HUES6 (cell line): ENCODE measurements around the gene DOCK10.

Experiments used
- H3K27ac ChIP-seq: 2 replicates; pipeline ENCODE4 v1.7.0; 2013; ENCODE audit warnings: low read depth, mild to moderate bottlenecking, low read length, inconsistent platforms
- H3K27me3 ChIP-seq: 2 replicates; pipeline ENCODE4 v1.6.1; 2013; ENCODE audit warnings: low read length; ENCODE audit not compliant: control insufficient read depth, insufficient read depth
- H3K36me3 ChIP-seq: 2 replicates; pipeline ENCODE4 v1.6.1; 2013; ENCODE audit warnings: low read length; ENCODE audit not compliant: control insufficient read depth, insufficient read depth
- H3K4me1 ChIP-seq: 2 replicates; pipeline ENCODE4 v1.6.1; 2013; ENCODE audit warnings: low read length; ENCODE audit not compliant: control insufficient read depth, insufficient read depth
- H3K4me3 ChIP-seq: 2 replicates; pipeline ENCODE4 v1.5.1; 2013; ENCODE audit warnings: low read depth, low read length
- H3K9ac ChIP-seq: one replicate; pipeline ENCODE4 v1.6.1; 2013; ENCODE audit warnings: mild to moderate bottlenecking, low read length
- H3K9me3 ChIP-seq: 2 replicates; pipeline ENCODE4 v1.6.1; 2013; ENCODE audit warnings: low read depth, low read length; ENCODE audit not compliant: control insufficient read depth, insufficient read depth

Gene DOCK10

DNA sequence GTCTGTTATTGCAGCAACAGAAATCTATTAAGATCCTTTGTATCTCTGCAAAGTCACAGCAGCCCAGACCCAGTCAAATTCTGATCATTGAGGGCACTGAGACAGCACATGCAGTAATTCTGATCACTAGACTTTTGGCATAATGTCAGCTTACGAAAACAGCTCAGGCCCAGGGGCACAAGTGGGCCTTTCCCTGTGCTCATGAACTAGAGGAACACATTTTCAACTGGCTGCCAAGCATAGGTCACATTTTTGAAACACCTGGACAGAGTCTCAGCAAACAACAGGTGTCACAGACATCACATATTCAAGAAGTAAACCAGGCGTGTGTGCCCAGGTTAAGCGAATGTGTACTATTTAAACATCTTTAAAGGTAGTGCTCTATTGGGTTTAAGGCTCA, 13.7 kb downstream of the DOCK10 start:
- Histone ChIP-seq H3K36me3 (no peaks in the 10 kb centered on the region), H3K27me3 (no peaks in the 10 kb centered on the region), H3K4me3 (no peak overlapping the region), H3K9me3 (no peaks in the 10 kb centered on the region), H3K4me1 (no peaks in the 10 kb centered on the region), H3K27ac (no peak overlapping the region), H3K9ac (no peak overlapping the region)

DNA sequence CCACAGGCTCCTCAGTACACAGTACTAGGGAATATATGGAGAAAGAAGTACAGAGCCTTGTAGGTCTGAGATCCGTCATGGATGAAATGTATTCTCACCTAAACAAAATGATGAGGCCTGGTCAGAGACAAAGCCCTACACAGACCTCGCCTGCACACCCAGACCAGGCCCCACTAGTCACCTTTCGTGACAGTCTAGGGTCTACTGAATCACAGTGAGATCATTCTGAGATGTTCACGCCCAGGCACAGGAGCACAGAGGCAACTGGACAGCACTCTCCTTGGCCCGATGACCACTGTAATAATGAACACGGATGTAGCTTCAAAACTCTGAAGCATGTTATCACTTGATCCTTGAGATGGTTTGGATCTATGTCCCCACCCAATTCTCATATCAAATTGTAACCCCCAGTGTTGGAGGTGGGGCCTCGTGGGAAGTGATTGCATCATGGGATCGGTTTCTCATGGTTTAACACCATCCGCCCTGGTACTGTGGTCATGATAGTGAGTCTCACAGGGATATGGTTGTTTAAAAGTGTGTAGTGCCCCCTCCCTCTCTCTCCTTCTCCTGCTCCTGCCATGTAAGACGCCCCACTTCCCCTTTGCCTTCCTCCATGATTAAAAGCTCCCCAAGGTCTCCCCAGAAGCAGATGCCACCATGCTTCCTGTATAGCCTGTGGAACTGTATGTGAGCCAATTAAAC, 15.1 kb downstream of the DOCK10 start:
- Histone ChIP-seq H3K36me3 (no peaks in the 10 kb centered on the region), H3K27me3 (no peaks in the 10 kb centered on the region), H3K4me1 (no peaks in the 10 kb centered on the region), H3K27ac (no peak overlapping the region), H3K9me3 (no peaks in the 10 kb centered on the region), H3K9ac (no peak overlapping the region), H3K4me3 (no peak overlapping the region)

GRCh38 chr2:225025917-225026571, 16.2 kb downstream of the DOCK10 start:
- H3K36me3 ChIP-seq = no peaks in the 10 kb centered on the region
- no peaks in the 10 kb centered on the region for H3K27me3 ChIP-seq
- no peak overlapping the region for H3K27ac ChIP-seq
- H3K4me3 ChIP-seq = no peak overlapping the region
- H3K9ac ChIP-seq = no peak overlapping the region
- H3K9me3 ChIP-seq = no peaks in the 10 kb centered on the region
- no peaks in the 10 kb centered on the region for H3K4me1 ChIP-seq

DNA sequence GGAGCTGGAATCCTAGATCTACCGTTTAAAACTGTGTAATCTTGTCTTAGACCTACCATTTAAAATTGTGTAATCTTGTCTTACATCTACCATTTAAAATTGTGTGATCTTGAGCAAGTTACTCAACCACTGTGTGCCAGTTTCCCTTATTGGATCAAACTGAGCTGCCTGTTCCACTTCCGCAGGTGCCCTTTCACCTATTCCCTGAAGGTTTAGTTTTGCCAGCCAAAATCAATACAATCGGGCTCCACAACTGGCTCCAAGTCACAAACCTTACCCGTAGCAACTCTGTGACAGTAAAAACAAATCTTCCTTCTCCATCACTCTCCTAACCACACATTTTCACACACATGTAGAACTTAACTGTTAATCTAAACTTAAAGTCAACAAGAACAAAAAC, 20.1 kb downstream of the DOCK10 start:
- no peak overlapping the region for H3K27ac ChIP-seq
- H3K9me3 ChIP-seq = no peaks in the 10 kb centered on the region
- H3K4me3 ChIP-seq = no peak overlapping the region
- no peaks in the 10 kb centered on the region for H3K4me1 ChIP-seq
- H3K9ac ChIP-seq = no peak overlapping the region
- H3K36me3 ChIP-seq = no peaks in the 10 kb centered on the region
- no peaks in the 10 kb centered on the region for H3K27me3 ChIP-seq

- Histone ChIP-seq H3K36me3 (no peaks in the 10 kb centered on the region), H3K9me3 (no peaks in the 10 kb centered on the region), H3K27ac (no peak overlapping the region), H3K27me3 (no peaks in the 10 kb centered on the region), H3K4me3 (no peak overlapping the region), H3K9ac (no peak overlapping the region), H3K4me1 (no peaks in the 10 kb centered on the region)
Observed at GRCh38 chr2:225020168-225020849, 22.0 kb downstream of the DOCK10 start.

DNA sequence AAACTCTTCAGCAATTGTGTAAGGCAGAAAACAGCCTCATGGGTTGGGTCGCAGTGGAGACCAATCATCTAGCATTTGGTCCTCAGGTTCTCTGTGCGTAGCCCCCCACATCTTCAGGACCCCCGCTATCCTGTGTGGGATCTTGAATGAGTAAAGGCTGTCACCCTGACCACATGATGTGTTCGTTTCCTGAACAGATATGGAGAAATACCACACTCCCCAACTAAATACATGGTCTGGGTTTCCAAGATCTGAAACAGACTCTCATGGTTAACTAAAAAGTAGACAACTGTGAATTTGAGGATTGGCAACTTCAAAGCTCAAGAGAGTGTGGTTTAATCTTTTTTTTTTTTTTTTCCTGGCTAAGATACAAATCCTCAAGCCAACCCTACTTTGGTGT, 23.2 kb downstream of the DOCK10 start:
- H3K4me1 ChIP-seq = no peaks in the 10 kb centered on the region
- no peak overlapping the region for H3K27ac ChIP-seq
- no peaks in the 10 kb centered on the region for H3K9me3 ChIP-seq
- H3K27me3 ChIP-seq = no peaks in the 10 kb centered on the region
- H3K36me3 ChIP-seq = no peaks in the 10 kb centered on the region
- H3K9ac ChIP-seq = no peak overlapping the region
- H3K4me3 ChIP-seq = no peak overlapping the region

- Histone ChIP-seq H3K4me1 (no peaks in the 10 kb centered on the region), H3K27ac (no peak overlapping the region), H3K9me3 (no peaks in the 10 kb centered on the region), H3K9ac (no peak overlapping the region), H3K4me3 (no peak overlapping the region), H3K27me3 (no peaks in the 10 kb centered on the region), H3K36me3 (no peaks in the 10 kb centered on the region)
Observed at GRCh38 chr2:225017713-225018112, 24.6 kb downstream of the DOCK10 start.

DNA sequence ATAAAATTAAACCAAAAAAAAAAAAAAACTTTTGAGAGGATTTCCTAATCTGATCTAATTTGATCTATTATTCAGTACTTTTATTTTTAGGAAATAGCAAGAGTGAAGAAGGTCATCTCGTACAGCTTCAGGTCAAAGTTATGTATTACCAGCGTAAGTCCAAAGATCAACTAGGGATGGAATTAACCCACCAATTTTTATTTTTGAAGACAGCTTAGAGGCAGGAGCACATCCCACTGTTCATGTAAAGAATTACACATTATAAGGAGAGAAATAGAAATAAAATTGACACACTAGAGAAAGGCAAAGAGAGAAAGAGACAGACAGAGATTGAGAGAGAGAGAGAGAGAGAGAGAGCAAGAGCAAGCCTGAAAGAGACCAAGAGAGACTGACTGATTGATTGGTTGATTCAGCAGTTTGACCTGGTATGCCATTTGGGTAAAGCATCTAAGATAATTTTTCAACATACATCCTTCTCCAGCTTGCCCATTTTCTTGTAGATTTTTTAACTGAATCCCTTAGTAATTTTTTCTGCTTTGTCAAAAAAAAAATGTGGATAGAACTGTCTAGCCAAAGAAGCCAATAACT, 25.1 kb downstream of the DOCK10 start:
- no peak overlapping the region for H3K27ac ChIP-seq
- no peak overlapping the region for H3K4me3 ChIP-seq
- no peaks in the 10 kb centered on the region for H3K9me3 ChIP-seq
- no peaks in the 10 kb centered on the region for H3K36me3 ChIP-seq
- H3K9ac ChIP-seq = no peak overlapping the region
- H3K4me1 ChIP-seq = no peaks in the 10 kb centered on the region
- H3K27me3 ChIP-seq = no peaks in the 10 kb centered on the region

- no peaks in the 10 kb centered on the region for H3K36me3 ChIP-seq
- H3K4me3 ChIP-seq = no peak overlapping the region
- no peak overlapping the region for H3K9ac ChIP-seq
- H3K4me1 ChIP-seq = peaks cover 13% of the 10 kb centered on the region
- H3K9me3 ChIP-seq = no peaks in the 10 kb centered on the region
- H3K27me3 ChIP-seq = no peaks in the 10 kb centered on the region
- no peak overlapping the region for H3K27ac ChIP-seq
Observed at GRCh38 chr2:225013425-225014365, 28.6 kb downstream of the DOCK10 start.

GRCh38 chr2:225011585-225011984, 30.7 kb downstream of the DOCK10 start:
- Histone ChIP-seq H3K27me3 (no peaks in the 10 kb centered on the region), H3K9me3 (no peaks in the 10 kb centered on the region), H3K4me1 (peaks cover 13% of the 10 kb centered on the region), H3K9ac (no peak overlapping the region), H3K4me3 (no peak overlapping the region), H3K27ac (no peak overlapping the region), H3K36me3 (no peaks in the 10 kb centered on the region)
